ENCODE results near the gene LMBR1L.

The LMBR1L gene

GRCh38 chr12:49088932-49089330, 21.7 kb downstream of the LMBR1L start:
- in situ Hi-C loops (cut with HindIII; ENCODE audit: low sequenced_read_pairs) = no loop called here

GRCh38 chr12:49088150-49088931, 22.3 kb downstream of the LMBR1L start:
- in situ Hi-C loops (cut with HindIII; ENCODE audit: low sequenced_read_pairs) = no loop called here

- in situ Hi-C loops (cut with HindIII; ENCODE audit: low sequenced_read_pairs) = no loop called here
Measured at GRCh38 chr12:49086116-49086515, 24.5 kb downstream of the LMBR1L start.

- in situ Hi-C loops (cut with HindIII; ENCODE audit: low sequenced_read_pairs) = no loop called here
Measured at GRCh38 chr12:49084438-49084837, 26.2 kb downstream of the LMBR1L start.

DNA sequence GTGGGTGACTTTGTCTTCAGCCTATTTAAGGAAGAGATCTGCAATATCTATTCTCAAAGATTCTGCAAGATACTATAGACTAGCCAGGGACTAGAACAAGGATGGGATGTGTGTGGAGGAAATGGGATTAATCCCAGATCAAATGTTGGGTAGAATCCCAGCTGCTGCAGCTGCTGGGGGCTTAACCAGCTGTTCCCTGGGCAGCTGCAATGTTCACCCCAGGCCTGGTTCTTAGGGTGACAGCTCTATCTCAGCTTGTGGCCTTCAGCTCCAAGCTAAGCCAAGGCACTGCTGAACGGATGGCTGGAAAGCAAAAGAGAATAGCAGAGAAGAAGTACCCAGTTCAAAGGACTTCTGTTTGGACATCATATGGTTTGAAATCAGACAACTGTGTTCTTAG, 30.9 kb downstream of the LMBR1L start:
- in situ Hi-C loops (cut with HindIII; ENCODE audit: low sequenced_read_pairs) = no loop called here

DNA sequence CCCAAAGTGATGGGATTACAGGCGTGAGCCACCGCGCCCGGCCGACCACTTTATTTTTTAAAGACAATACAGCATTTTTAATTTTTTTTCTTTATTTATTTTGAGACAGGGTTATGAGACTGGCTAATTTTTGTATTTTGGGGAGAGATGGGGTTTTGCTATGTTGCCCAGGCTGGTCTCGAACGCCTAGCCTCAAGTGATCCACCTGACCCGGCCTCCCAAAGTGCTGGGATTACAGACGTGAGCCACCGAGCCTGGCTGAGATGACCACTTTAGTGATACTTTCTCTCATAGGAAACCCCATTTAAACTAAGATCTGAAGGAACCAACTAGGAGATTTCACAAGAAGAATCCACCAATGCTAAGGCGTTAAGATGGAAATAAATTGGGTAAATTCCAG, 39.7 kb downstream of the LMBR1L start:
- in situ Hi-C loops (cut with HindIII; ENCODE audit: low sequenced_read_pairs) = no loop called here

GRCh38 chr12:49069507-49070346, 40.9 kb downstream of the LMBR1L start, which contains the start of gene RHEBL1:
RHEBL1 (minus strand) TSS chr12:49069979; CDS start chr12:49069785, 194 bp downstream.
- in situ Hi-C loops (cut with HindIII; ENCODE audit: low sequenced_read_pairs) = loop anchor here (10.0 kb wide), 3 partner anchors 55 to 275 kb away; partner anchors contain the start of gene DNAJC22

DNA sequence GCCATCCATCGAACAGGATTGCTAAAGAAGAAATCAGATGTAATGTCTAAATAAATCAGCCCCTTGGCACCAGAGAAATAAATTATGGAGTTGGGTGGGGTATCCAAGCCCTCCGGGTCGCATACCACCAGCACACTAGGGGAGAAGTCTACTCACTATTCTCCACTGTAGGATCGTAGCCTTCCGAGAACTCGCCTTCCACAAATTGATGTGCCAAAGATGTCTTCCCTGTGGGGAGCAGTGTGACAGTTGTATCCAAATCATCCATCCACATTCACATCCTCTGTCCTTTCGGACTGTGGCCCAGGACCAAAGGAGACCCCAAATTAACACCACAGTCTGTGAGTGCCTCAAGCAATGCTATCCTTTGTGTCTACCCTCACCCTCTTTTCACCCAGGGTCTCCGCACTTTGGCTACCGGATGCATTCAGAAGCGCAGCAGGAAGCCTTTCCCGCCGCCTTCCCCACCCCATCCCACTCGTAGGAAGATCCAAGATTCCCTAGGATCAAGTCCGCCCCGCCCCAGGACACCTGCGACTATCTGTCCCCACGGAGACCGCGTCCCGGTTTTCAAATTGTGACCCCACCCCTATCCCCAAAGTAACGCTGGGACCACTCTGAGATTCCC, 41.7 kb downstream of the LMBR1L start:
- in situ Hi-C loops (cut with HindIII; ENCODE audit: low sequenced_read_pairs) = loop anchor here (10.0 kb wide), 3 partner anchors 56 to 276 kb away; partner anchors contain the start of gene DNAJC22

DNA sequence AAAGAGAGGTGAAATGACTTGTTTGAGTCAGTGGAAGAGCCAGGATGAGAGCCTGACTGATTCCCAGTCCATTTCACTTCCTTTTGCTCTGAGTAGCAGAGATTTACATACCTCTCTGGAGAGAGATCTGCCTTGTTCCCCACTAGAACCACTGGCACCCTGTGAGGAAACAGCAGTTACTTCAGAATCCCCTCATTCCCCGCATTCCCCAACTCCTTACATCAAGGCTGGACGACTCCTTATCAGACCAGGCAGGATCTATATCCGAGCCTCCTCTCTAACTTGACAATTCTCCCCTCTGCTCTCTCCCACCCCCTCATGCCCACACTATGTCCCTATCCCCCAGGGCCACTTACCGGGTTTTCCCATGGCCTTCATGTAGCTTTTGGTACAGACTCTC, 44.5 kb downstream of the LMBR1L start:
- in situ Hi-C loops (cut with HindIII; ENCODE audit: low sequenced_read_pairs) = loop anchor here (10.0 kb wide), 3 partner anchors 59 to 279 kb away; partner anchors contain the start of gene DNAJC22

- in situ Hi-C loops (cut with HindIII; ENCODE audit: low sequenced_read_pairs) = loop anchor here (10.0 kb wide), 3 partner anchors 60 to 280 kb away; partner anchors contain the start of gene DNAJC22
Measured at GRCh38 chr12:49064767-49065152, 45.9 kb downstream of the LMBR1L start.

DNA sequence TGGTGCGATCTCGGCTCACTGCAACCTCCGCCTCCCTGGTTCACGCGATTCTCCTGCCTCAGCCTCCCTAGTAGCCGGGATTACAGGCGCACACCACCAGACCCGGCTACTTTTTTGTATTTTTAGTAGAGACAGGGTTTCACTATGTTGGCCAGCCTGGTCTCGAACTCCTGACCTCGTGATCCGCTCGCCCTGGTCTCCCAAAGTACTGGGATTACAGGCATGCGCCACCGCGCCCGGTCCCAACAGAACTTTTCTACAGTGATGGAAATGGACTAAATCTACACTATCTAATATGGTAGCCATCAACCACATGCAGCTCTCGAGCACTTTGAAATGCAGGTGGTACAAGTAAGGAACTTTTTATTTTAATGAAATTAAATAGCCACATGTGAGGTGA, 48.7 kb downstream of the LMBR1L start:
- in situ Hi-C loops (cut with HindIII; ENCODE audit: low sequenced_read_pairs) = loop anchor here (10.0 kb wide), 3 partner anchors 63 to 283 kb away; partner anchors contain the start of gene DNAJC22

- in situ Hi-C loops (cut with HindIII; ENCODE audit: low sequenced_read_pairs) = loop anchor here (10.0 kb wide), 3 partner anchors 64 to 284 kb away; partner anchors contain the start of gene DNAJC22
Measured at GRCh38 chr12:49061157-49061650, 49.4 kb downstream of the LMBR1L start.

GRCh38 chr12:49060237-49061156, 50.1 kb downstream of the LMBR1L start, which contains the start of gene KMT2D:
KMT2D (minus strand) TSS chr12:49060794; CDS start chr12:49055324, 5,470 bp downstream.
- in situ Hi-C loops (cut with HindIII; ENCODE audit: low sequenced_read_pairs) = loop anchor here (10.0 kb wide), 3 partner anchors 64 to 284 kb away; partner anchors contain the start of gene DNAJC22

DNA sequence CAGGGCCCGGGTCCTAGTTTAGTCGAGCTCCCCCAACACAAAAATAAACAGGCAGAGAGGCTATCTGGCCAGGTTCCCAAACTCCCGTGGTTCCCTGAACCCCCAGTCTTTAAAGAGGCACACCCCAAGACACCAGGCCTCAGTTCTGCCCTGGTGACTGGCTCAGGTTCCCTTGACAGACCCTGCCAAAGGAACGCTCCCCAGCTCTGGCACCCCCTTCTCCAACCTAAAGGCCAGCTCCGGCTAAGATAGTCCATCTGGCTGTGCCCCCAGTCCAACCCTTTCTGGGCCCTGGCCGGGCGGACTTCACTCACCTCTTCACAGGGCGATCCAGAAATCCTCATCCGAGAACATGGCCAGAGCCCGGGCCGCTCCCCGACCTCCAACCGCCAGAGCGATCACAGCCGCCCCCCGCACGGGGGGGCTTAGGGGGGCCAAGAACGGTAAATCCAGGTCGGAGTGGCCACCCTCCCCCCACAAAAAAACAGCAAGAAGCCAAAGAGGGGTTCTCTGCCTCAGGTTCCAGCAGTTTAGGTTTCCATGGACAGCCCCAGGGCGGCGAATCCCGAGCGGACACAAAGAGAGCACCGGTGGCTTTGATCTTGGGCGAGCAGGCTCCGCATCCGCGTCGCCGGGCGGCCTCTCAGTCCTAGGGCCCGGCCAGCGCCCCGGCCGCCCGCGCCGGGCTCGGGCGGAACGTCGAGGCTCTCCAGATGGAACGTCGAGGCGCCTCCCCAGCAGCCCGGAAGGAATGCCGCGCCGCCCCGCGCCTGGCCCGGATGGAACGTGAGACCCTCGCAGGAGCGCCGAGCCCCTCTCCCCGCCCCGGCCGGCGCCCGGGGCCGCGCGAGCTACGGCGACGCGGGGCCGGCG, 51.1 kb downstream of the LMBR1L start:
- in situ Hi-C loops (cut with HindIII; ENCODE audit: low sequenced_read_pairs) = loop anchor here (10.0 kb wide), 3 partner anchors 65 to 285 kb away; partner anchors contain the start of gene DNAJC22

DNA sequence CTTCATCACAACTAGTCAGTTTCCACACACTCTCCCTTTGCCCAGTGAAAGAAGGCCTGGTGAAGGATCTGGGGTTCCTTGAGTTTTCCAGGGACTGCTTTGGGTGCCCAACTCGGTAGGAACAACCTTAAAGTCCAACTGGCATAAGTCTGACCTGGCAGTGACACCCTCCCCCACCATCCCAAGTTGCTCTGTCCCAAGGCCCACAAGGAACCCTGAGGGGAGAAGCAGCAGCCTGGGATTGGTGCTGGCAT, 51.7 kb downstream of the LMBR1L start:
- in situ Hi-C loops (cut with HindIII; ENCODE audit: low sequenced_read_pairs) = no loop called here

DNA sequence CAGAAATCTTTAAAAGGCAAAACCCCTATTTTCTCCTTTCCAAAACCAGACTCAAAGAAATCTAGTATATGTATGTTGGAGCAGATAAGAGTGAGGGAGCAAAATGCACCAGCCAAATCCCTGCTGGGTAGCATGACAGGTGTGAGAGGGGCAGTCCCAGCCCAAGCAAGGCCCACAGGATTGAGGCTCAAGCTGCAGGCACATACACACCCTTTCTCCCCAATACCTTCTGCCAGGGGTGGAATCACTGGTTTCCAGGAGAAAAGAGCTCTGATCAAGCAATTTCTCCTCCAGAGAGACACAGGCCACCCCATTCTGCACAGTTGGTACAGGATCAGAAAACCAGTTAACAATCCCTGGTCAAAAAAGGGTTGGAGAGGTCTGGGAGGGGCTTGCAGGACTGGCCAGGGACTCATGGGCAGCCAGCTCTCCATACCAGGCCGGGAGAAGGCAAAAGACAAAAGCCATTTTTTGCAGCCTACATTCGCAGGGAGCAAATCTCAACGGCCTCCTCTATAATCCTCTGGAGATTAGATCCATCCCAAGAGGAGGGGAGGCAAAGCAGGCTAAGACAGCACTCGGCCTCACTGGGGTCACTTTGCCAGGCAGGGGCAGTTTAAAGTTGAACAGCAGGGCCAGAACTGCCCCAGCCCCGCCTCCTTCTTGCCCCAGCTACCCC, 52.1 kb downstream of the LMBR1L start:
- in situ Hi-C loops (cut with HindIII; ENCODE audit: low sequenced_read_pairs) = no loop called here

GRCh38 chr12:49057888-49058287, 52.8 kb downstream of the LMBR1L start:
- in situ Hi-C loops (cut with HindIII; ENCODE audit: low sequenced_read_pairs) = no loop called here
